GM12801 (cell line): ENCODE results near the gene PKP1.

Experiments used
- TF ChIP-seq, protein P1 (sequence below): IDR thresholded peaks from one replicate; pipeline ENCODE4 v1.5.1; 2011; ENCODE audit warnings: control low read depth; ENCODE audit not compliant: insufficient read length; ENCODE audit errors: extremely low read depth

PKP1 gene

GRCh38 chr1:201282931-201283829, at the start of gene PKP1:
PKP1 (plus strand) TSS chr1:201283506; CDS start chr1:201283703, 197 bp downstream.
- TF ChIP-seq, protein P1, sequence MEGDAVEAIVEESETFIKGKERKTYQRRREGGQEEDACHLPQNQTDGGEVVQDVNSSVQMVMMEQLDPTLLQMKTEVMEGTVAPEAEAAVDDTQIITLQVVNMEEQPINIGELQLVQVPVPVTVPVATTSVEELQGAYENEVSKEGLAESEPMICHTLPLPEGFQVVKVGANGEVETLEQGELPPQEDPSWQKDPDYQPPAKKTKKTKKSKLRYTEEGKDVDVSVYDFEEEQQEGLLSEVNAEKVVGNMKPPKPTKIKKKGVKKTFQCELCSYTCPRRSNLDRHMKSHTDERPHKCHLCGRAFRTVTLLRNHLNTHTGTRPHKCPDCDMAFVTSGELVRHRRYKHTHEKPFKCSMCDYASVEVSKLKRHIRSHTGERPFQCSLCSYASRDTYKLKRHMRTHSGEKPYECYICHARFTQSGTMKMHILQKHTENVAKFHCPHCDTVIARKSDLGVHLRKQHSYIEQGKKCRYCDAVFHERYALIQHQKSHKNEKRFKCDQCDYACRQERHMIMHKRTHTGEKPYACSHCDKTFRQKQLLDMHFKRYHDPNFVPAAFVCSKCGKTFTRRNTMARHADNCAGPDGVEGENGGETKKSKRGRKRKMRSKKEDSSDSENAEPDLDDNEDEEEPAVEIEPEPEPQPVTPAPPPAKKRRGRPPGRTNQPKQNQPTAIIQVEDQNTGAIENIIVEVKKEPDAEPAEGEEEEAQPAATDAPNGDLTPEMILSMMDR, result no peak

- TF ChIP-seq, protein P1, result no peak
Measured at GRCh38 chr1:201240171-201240570, 43.1 kb upstream of the PKP1 start.

DNA sequence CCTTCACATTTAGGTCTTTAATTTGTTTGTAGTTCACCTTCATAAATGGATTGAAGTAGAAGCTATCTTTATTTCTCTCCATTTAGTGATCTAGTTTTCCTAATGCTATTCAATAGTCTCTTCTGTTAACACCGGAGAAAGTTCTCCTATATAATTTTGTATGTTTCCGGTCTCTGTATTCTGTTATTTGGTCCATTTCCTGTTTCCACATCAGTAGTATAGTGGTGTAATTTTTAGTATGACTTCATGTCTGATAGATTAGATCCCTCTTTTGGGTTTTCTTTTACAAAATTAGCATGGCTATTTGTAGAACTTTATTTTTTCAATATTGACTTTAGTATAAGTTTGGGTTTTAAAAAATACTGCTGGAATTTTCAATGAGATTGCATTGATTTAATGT, 41.6 kb upstream of the PKP1 start:
- TF ChIP-seq, protein P1, result no peak

DNA sequence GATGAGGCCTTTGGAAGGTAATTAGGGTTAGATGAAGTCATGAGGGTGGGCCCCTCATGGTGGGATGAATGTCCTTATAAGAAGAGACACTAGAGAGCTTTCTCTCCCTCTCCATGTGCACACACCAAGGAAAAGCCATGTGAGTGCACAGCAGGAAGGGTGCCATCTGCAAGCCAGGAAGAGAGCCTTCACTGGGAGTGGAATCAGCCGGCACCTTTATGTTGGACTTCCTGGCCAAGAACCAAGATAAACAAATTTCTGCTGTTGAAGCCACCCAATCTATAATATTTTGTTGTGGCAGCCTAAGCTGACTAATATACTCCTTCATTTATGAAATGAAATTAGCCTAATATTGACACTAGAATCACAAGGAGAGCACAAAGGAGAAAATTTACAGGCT, 38.2 kb upstream of the PKP1 start:
- TF ChIP-seq, protein P1, result no peak

DNA sequence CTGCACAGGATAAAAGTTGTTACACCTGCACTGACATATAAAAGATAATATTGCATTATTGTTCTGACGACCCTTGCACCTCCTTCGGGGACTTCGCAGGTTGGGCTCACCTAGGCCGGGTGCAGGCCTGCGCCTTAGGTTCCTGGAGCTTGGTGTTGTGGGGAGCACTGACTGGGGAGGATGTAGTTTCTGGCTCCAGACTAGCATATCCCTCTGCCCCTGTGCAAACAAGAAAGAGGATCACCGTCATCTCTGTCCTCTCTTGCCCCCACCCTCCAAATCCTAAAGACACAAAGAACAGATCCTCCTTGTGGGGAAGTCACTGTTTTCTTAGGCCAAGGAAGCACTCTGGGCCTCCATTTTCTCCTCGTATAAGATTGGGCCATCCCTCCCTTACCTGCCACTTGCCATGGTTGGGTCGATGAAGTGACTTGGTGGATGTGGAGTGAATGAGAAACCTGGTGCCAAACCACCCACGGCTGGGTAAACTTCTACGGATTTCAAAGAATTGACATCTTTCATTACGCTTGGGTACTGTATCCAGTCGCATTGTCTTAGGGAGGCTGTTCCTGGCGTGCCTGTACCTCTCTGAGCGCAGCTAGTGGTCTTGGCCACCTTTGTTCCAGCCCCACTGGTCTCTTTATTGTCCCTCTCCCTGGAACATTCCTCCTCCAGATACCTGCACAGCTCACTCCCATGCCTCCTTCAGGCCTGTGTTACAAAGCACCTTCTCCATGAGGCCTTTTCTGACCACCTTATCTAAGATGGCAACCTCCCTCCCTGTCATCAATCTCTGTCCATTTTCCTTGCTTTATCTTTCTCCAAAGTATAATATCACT, 34.4 kb upstream of the PKP1 start:
- TF ChIP-seq, protein P1, result no peak

GRCh38 chr1:201250326-201251011, 32.8 kb upstream of the PKP1 start:
- TF ChIP-seq, protein P1, result no peak

GRCh38 chr1:201251411-201251810, 31.9 kb upstream of the PKP1 start:
- TF ChIP-seq, protein P1, result no peak
